Mammary epithelial cell (primary cell): ENCODE results near the gene EXOC3L1.

Experiments used
- CTCF ChIP-seq, 2 donors: IDR thresholded peaks in 1 of 2; conservative IDR thresholded peaks in 1 of 2; 2 replicates each; pipeline ENCODE4 v1.5.1; 2011 to 2012; ENCODE audit warnings: inconsistent platforms in 2 of 2, low read length in 2 of 2, mild to moderate bottlenecking in 2 of 2, control low read depth in 1 of 2, low read depth in 1 of 2; ENCODE audit not compliant: insufficient read depth in 1 of 2; ENCODE audit errors: extremely low read depth in 1 of 2
- EZH2 ChIP-seq: IDR thresholded peaks from 2 replicates; pipeline ENCODE4 v1.6.1; 2012; ENCODE audit warnings: low read length, inconsistent platforms, borderline replicate concordance

DNA sequence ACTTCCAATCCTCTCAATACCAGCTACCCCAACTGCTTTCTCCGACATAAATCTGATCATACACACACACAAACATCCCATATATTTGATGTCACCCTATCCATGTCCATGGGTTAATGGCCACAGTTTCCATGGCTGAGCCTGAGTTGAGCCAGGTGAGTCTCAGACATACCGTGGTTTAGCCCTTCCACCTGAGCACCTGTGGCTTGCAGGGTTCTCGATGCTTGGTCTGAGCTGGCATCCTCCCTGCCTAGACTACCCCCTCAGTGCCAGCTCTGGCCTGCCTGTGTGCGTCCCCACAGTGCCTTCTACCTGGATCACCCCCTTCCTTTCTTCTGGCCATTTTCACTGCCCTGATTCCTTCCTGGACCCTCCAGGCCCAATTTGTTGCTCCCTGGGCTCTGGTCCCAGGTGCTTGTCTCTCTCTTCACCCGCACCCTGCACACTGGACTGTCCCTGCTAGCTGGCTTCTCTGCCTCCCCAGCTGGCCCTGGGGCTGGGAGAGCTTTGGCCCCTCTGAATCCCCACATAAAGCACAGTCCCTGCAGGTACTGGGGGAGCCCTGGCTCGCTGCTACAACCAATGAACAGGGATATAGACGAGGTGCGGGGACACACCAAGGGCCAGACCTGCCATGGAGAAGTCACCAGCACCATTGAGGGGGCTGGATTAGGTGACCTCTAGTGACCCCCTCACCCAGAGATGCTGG lies 16.3 kb upstream of the EXOC3L1 start:
- TF ChIP-seq CTCF (conservative IDR thresholded peaks at IDR 0.05 in 1 of 2, IDR thresholded peaks at IDR 0.05 in 1 of 2; ENCODE audit: extremely low read depth in 1 of 2, insufficient read depth in 1 of 2, low read depth in 1 of 2, low read length in 2 of 2) (no peak), EZH2 (no peak)
